HL-60/S4 (cell line): Measurements from ENCODE around the gene SYNGR3.

Source experiments
- in situ Hi-C: fragments of 300-500 bp; cut with MboI; formaldehyde crosslinking; loops from 2 replicates; pipeline ENCODE4 v1.14.3; 2022; ENCODE audit warnings: low sequenced_read_pairs

Gene SYNGR3

GRCh38 chr16:2038382-2039231 lies 48.8 kb downstream of the SYNGR3 start:
- in situ Hi-C loops: no loop called here

- in situ Hi-C loops: no loop called here
Observed at GRCh38 chr16:2039274-2040031, 49.7 kb downstream of the SYNGR3 start.

- in situ Hi-C loops: no loop called here
Observed at GRCh38 chr16:2040041-2040786, 50.4 kb downstream of the SYNGR3 start.

- in situ Hi-C loops: no loop called here
Observed at GRCh38 chr16:2040787-2041522, 51.2 kb downstream of the SYNGR3 start.

- in situ Hi-C loops: no loop called here
Observed at GRCh38 chr16:2042171-2042985, 52.6 kb downstream of the SYNGR3 start.

- in situ Hi-C loops: no loop called here
Observed at GRCh38 chr16:2042986-2043666, 53.4 kb downstream of the SYNGR3 start.
